Upper lobe of left lung (tissue), 4 donors: ENCODE measurements around the gene PCNX2.

Experiments
- CTCF ChIP-seq, 6 experiments: fragments of 450-650 bp in 4 of 6; fragments of 200-600 bp in 2 of 6; sonication (generic) in 2 of 6; IDR thresholded peaks; one replicate each; pipeline ENCODE4 v1.5.1; 2016 to 2019; ENCODE audit warnings: antibody characterized with exemption in 6 of 6
- POLR2A ChIP-seq, 4 donors: fragments of 450-650 bp; IDR thresholded peaks; one replicate each; pipeline ENCODE4 v1.5.1; 2016 to 2017; ENCODE audit warnings: antibody characterized with exemption in 4 of 4, mild to moderate bottlenecking in 2 of 4
- POLR2AphosphoS5 ChIP-seq, 2 donors: sonication (generic); formaldehyde crosslinking; IDR thresholded peaks; one replicate each; pipeline ENCODE4 v1.5.1; 2017; ENCODE audit warnings: antibody characterized with exemption in 2 of 2

- no peak for TF ChIP-seq POLR2AphosphoS5 (IDR thresholded peaks at IDR 0.05)
- TF ChIP-seq POLR2A (IDR thresholded peaks at IDR 0.05): no peak
- TF ChIP-seq CTCF (IDR thresholded peaks at IDR 0.05): no peak
Measured at GRCh38 chr1:233107130-233107660, 188.3 kb downstream of the PCNX2 start.
